Thyroid gland (tissue), 4 donors: ENCODE measurements around the gene SEC14L2. TPM values are rescaled to one million over a fixed set of nuclear protein-coding genes. Genes with fewer than 3 reads are reported as not detected.

Experiments used
- DNase-seq, 2 donors: peaks; one replicate each; pipeline ENCODE4 v3.0.0-alpha.2; 2019
- H3K27ac ChIP-seq, 3 donors: fragments of 200-600 bp; sonication (generic); 1 replicate in 2 of 3; 2 replicates in 1 of 3; pipeline ENCODE4 v1.5.1; 2016 to 2019; ENCODE audit warnings: mild to moderate bottlenecking in 1 of 3, moderate library complexity in 1 of 3
- H3K27me3 ChIP-seq: fragments of 200-600 bp; sonication (generic); one replicate; pipeline ENCODE4 v1.5.1; 2019
- H3K36me3 ChIP-seq, 2 donors: fragments of 200-600 bp; sonication (generic); one replicate each; pipeline ENCODE4 v1.5.1; 2016 to 2019
- H3K4me1 ChIP-seq, 2 donors: fragments of 200-600 bp; sonication (generic); one replicate each; pipeline ENCODE4 v1.5.1; 2017 to 2019
- H3K4me3 ChIP-seq, 3 donors: fragments of 200-600 bp; sonication (generic); replicated peaks in 1 of 3; 1 replicate in 2 of 3; 2 replicates in 1 of 3; pipeline ENCODE4 v1.5.1; 2016; ENCODE audit warnings: mild to moderate bottlenecking in 1 of 3
- H3K9me3 ChIP-seq: fragments of 200-600 bp; sonication (generic); one replicate; pipeline ENCODE4 v1.5.1; 2017
- CTCF ChIP-seq, 6 experiments: fragments of 200-600 bp in 3 of 6; fragments of 450-650 bp in 3 of 6; sonication (generic) in 3 of 6; IDR thresholded peaks; one replicate each; pipeline ENCODE4 v1.5.1; 2016 to 2019; ENCODE audit warnings: antibody characterized with exemption in 6 of 6, mild to moderate bottlenecking in 2 of 6, inconsistent platforms in 1 of 6, moderate library complexity in 1 of 6
- POLR2A ChIP-seq, 2 donors: fragments of 450-650 bp; IDR thresholded peaks; one replicate each; pipeline ENCODE4 v1.6.1; 2017; ENCODE audit warnings: antibody characterized with exemption in 2 of 2, mild to moderate bottlenecking in 2 of 2, moderate library complexity in 1 of 2
- WGBS, 2 donors: methylation state at CpG; one replicate each; pipeline ENCODE4 v1.1.5; 2017; 5-methylcytosine and 5-hydroxymethylcytosine counted together
- intact Hi-C: fragments of 100-400 bp; cut with DNase I; formaldehyde crosslinking; loops from one replicate; pipeline ENCODE4 v1.15.1; 2023
- total RNA-seq, 4 donors: library from RNA; depleted of rRNA; stranded (reverse); fragments of >200 nt; gene quantifications; one replicate each; pipeline ENCODE4 v1.2.3, GENCODE V29; 2016

The SEC14L2 gene
- total RNA-seq, 4 donors from 2014 or later = 26.6 to 59.1 (median 30.4) TPM

- WGBS, 2 donors = 94 to 97% methylated on average over 10 of the region's 10 CpGs
- H3K9me3 ChIP-seq = no peaks in the 10 kb centered on the region
- peak overlapping the region in 1 of 3 donors; percentile 46 for H3K4me3 ChIP-seq
- intact Hi-C loops = loop anchor here (2.0 to 5.0 kb wide), 3 partner anchors 59 to 123 kb away; partner anchors contain the start of gene TBC1D10A
- no peak for TF ChIP-seq POLR2A (IDR thresholded peaks at IDR 0.05)
- TF ChIP-seq CTCF (IDR thresholded peaks at IDR 0.05) = no peak
- no peaks in the 10 kb centered on the region for H3K27me3 ChIP-seq
- H3K4me1 ChIP-seq = peaks cover 7 to 12% of the 10 kb centered on the region in 2 donors
- DNase-seq = no peak
- no peaks in the 10 kb centered on the region for H3K36me3 ChIP-seq
- no peak overlapping the region for H3K27ac ChIP-seq
These were observed 10.9 kb upstream of the SEC14L2 start for GRCh38 chr22:30385942-30386341.

GRCh38 chr22:30386608-30386959 is 10.2 kb upstream of the SEC14L2 start:
- intact Hi-C loops = loop anchor here (2.0 to 5.0 kb wide), 3 partner anchors 59 to 124 kb away; partner anchors contain the start of gene TBC1D10A
- Histone ChIP-seq H3K9me3 (no peaks in the 10 kb centered on the region), H3K27ac (peak overlapping the region in 1 of 3 donors; percentile 15), H3K4me3 (peak overlapping the region in 1 of 3 donors; percentile 46), H3K27me3 (no peaks in the 10 kb centered on the region), H3K36me3 (no peaks in the 10 kb centered on the region), H3K4me1 (peaks cover 7 to 12% of the 10 kb centered on the region in 2 donors)
- WGBS, 2 donors = 4 to 29% methylated on average over 4 to 10 of the region's 10 CpGs
- no peak for TF ChIP-seq CTCF (IDR thresholded peaks at IDR 0.05)
- no peak for TF ChIP-seq POLR2A (IDR thresholded peaks at IDR 0.05)
- DNase-seq = no peak

GRCh38 chr22:30386960-30387827 is 9.6 kb upstream of the SEC14L2 start, which contains the start of gene RNF215:
Gene RNF215, minus strand, starts transcription at chr22:30387411. Its CDS starts 98 bp downstream, at chr22:30387313.
- Histone ChIP-seq H3K4me1 (peaks cover 7 to 13% of the 10 kb centered on the region in 2 donors), H3K27me3 (no peaks in the 10 kb centered on the region), H3K27ac (peak within 1 kb of the TSS in 1 of 3 donors; percentile 15), H3K36me3 (no peaks in the 10 kb centered on the region), H3K4me3 (peak within 1 kb of the TSS in 1 of 3 donors; percentile 46), H3K9me3 (no peaks in the 10 kb centered on the region)
- intact Hi-C loops = loop anchor here (1.0 to 5.0 kb wide), 4 partner anchors 60 to 124 kb away; partner anchors contain the start of gene TBC1D10A
- peak; percentile 77 to 79 for DNase-seq
- TF ChIP-seq POLR2A (IDR thresholded peaks at IDR 0.05) = peak in 1 of 2 donors; percentile 30
- TF ChIP-seq CTCF (IDR thresholded peaks at IDR 0.05) = peak; percentile 69 to 99 (median 90)
- 0 to 5% methylated on average over 23 to 40 of the region's 95 CpGs for WGBS, 2 donors

DNA sequence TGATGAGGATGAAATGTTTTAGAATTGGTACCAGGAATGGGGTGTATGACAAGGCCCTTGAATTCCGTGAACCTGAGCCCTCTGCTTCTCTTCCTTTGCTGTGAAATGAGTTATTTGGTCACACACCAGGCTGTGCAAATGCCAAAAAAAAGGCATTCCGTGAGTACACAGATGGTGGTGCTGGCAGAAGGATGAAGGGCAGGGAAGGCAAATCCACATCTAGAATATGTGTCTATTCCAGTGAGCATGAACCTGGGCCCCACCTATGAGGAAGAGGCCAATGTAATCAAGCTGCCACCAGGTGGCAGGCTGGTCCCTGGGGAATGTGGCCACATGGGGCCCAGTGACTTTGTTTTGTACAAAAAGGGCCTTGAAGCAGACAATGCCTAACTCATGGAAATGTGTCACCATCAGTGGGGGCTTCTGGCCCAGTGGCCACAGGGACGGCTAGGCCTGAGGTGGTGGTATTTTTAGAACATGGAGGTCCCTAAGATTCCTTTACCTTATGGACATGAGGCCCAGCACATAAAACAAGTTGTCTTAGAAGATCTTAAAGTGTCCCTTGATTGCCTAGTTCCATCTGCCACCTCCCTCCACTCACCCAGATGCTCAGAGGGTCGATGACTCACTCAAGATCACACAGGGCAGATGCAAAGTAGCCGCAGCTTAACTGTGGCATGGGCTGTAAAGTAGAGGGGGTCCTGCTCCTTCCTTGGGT is 5.7 kb upstream of the SEC14L2 start:
- H3K27ac ChIP-seq = peak overlapping the region in 2 of 3 donors; percentile 7 to 98
- no peaks in the 10 kb centered on the region for H3K9me3 ChIP-seq
- no peak for TF ChIP-seq POLR2A (IDR thresholded peaks at IDR 0.05)
- TF ChIP-seq CTCF (IDR thresholded peaks at IDR 0.05) = peak in 5 of 6 experiments; percentile 42 to 90 (median 86)
- peak; percentile 81 to 84 for DNase-seq
- H3K27me3 ChIP-seq = no peaks in the 10 kb centered on the region
- H3K4me3 ChIP-seq = no peak overlapping the region
- no peaks in the 10 kb centered on the region for H3K36me3 ChIP-seq
- 64 to 75% methylated on average over 4 to 5 of the region's 5 CpGs for WGBS, 2 donors
- intact Hi-C loops = loop anchor here (5.0 kb wide), 1 partner anchor 36 kb away; the partner anchor contains the start of gene MTFP1
- peaks cover 21 to 27% of the 10 kb centered on the region in 2 donors for H3K4me1 ChIP-seq
